Skeletal muscle tissue (tissue), 4 donors: Measurements from ENCODE around the gene CEP135. TPM values are rescaled to one million over a fixed set of nuclear protein-coding genes. Genes with fewer than 3 reads are reported as not detected.
"Not testable (repeated sequence)": the region's sequence is repeated elsewhere in the genome, so short reads cannot be mapped to it uniquely, and the experiment has no call there.

Experiments
- H3K27ac ChIP-seq: one replicate; pipeline ENCODE4 v1.7.0; 2013; ENCODE audit warnings: mild to moderate bottlenecking, low read depth, low read length, inconsistent platforms
- H3K27me3 ChIP-seq, 3 donors: one replicate each; pipeline ENCODE4 v1.7.0; 2013; ENCODE audit warnings: low read length in 3 of 3; ENCODE audit not compliant: control insufficient read depth in 3 of 3, insufficient read depth in 3 of 3
- H3K36me3 ChIP-seq, 3 donors: one replicate each; pipeline ENCODE4 v1.7.0; 2013; ENCODE audit warnings: low read length in 3 of 3; ENCODE audit not compliant: control insufficient read depth in 3 of 3, insufficient read depth in 3 of 3
- H3K4me1 ChIP-seq, 3 donors: one replicate each; pipeline ENCODE4 v1.7.0; 2013; ENCODE audit warnings: low read length in 3 of 3, mild to moderate bottlenecking in 3 of 3; ENCODE audit not compliant: control insufficient read depth in 3 of 3, insufficient read depth in 3 of 3
- H3K4me3 ChIP-seq, 3 donors: one replicate each; pipeline ENCODE4 v1.7.0; 2013; ENCODE audit warnings: low read length in 3 of 3
- H3K9ac ChIP-seq, 3 donors: one replicate each; pipeline ENCODE4 v1.7.0; 2013; ENCODE audit warnings: low read length in 3 of 3, mild to moderate bottlenecking in 3 of 3, moderate library complexity in 2 of 3, low read depth in 1 of 3
- H3K9me3 ChIP-seq, 3 donors: one replicate each; pipeline ENCODE4 v1.7.0; 2013; ENCODE audit warnings: low read length in 3 of 3; ENCODE audit not compliant: control insufficient read depth in 3 of 3
- total RNA-seq: library from RNA; depleted of rRNA; stranded (reverse); fragments of >200 nt; gene quantifications from one replicate; pipeline ENCODE4 v1.2.3, GENCODE V29; 2014
- donor health status: Osteomylitis.

Gene CEP135
- total RNA-seq, 1 donor from 2014 or later, result 5.7 TPM

DNA sequence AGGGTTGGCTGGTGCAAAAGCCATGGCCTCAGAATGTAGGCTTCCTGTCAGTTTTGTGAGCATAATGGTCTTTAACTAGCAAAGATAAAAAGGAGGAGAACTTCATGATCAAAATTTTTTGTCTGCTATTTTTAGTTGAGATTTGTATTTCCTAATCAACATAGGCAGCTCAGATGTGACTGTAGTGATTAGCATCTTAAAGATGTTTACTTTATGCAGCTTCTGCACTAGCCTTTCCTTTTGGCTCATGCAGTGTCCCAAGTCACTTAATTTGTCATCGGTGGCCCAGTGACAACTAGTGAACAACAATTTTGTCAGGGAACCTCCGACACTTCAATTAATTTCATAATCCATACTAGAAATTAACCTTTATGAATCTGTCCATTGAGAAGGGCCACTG is 109.8 kb downstream of the CEP135 start:
- no peak overlapping the region for H3K4me3 ChIP-seq
- no peaks in the 10 kb centered on the region for H3K36me3 ChIP-seq
- no peaks in the 10 kb centered on the region for H3K4me1 ChIP-seq
- no peak overlapping the region for H3K9ac ChIP-seq
- no peak overlapping the region for H3K27ac ChIP-seq
- no peaks in the 10 kb centered on the region for H3K9me3 ChIP-seq
- H3K27me3 ChIP-seq, result peaks cover 0 to 2% (median 0%) of the 10 kb centered on the region in 3 donors

DNA sequence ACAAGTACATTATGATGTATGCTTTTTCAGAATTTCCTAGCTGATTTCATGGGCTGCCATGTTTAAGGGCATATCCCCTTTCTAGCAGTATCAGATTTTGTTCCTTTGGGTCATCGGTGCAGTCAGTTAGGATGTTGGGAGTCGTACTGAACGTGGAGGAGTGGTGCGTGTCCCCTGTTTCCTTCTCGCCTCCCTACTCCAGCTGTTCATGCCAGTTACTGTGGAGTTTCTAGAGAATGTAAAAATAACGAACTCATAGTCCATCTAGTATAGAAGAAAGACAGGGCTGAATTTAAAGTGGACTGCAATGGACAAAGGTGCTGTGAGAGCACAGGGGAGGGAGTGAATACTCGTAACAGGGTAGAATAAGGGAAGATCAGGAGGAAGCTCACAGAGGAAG is 111.3 kb downstream of the CEP135 start:
- H3K36me3 ChIP-seq, result no peaks in the 10 kb centered on the region
- no peaks in the 10 kb centered on the region for H3K9me3 ChIP-seq
- H3K9ac ChIP-seq, result no peak overlapping the region
- H3K27ac ChIP-seq, result no peak overlapping the region
- H3K4me1 ChIP-seq, result no peaks in the 10 kb centered on the region
- peaks cover 0 to 2% (median 0%) of the 10 kb centered on the region in 3 donors for H3K27me3 ChIP-seq
- no peak overlapping the region for H3K4me3 ChIP-seq

DNA sequence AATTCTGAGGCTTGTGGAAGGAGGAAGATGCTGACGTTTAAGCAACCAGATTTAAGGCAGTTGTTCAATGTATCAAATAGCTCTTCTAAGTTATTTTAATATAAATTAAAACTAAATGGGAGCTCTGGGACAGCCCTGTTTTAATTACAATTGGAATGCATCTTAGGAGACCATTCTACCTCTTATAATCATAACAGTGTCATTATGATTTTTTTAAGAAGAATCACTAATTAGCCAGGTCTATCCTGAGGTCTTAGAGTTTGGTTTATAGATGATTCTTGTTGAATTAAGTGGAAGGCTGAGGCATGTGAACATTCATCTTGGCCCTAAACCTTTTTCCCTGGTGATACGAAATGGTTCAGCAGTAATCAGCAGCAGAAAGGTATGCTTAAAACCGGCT is 113.4 kb downstream of the CEP135 start:
- H3K9ac ChIP-seq, result no peak overlapping the region
- H3K9me3 ChIP-seq, result no peaks in the 10 kb centered on the region
- H3K27me3 ChIP-seq, result peaks cover 0 to 2% (median 0%) of the 10 kb centered on the region in 3 donors
- H3K36me3 ChIP-seq, result no peaks in the 10 kb centered on the region
- H3K4me1 ChIP-seq, result no peaks in the 10 kb centered on the region
- no peak overlapping the region for H3K27ac ChIP-seq
- no peak overlapping the region for H3K4me3 ChIP-seq

DNA sequence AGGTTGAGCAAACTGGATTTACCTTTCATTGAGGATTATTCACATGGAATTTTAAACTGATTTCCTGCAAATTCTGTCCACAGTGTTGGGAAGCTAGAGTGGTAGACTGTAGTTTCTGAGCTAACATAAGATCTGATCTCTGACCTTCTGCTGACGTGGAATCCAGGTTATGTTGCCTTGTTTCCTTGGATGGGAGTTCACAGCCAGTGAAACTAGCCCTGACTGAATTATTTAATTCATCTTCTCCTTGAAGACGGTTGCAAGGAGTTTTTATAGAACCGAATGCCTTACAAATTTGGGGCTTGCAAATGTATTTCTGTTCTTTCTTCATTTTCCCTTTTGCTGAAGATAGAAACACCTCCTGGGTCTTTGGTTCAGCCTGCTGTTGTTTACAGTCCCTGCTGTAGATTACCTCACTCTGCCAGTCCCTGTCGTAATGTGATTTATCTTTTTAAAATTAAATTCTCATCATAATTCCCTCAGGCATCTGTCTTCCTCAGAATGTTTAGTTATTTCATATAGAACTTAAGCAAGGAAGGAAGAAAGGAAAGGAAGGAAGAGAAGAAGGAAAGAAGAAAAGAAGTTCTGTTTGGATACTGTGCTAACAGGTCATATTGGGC is 113.9 kb downstream of the CEP135 start:
- Histone ChIP-seq H3K4me1 (no peaks in the 10 kb centered on the region), H3K27me3 (peaks cover 0 to 2% (median 0%) of the 10 kb centered on the region in 3 donors), H3K9me3 (no peaks in the 10 kb centered on the region), H3K4me3 (no peak overlapping the region), H3K27ac (no peak overlapping the region), H3K9ac (no peak overlapping the region), H3K36me3 (no peaks in the 10 kb centered on the region)

DNA sequence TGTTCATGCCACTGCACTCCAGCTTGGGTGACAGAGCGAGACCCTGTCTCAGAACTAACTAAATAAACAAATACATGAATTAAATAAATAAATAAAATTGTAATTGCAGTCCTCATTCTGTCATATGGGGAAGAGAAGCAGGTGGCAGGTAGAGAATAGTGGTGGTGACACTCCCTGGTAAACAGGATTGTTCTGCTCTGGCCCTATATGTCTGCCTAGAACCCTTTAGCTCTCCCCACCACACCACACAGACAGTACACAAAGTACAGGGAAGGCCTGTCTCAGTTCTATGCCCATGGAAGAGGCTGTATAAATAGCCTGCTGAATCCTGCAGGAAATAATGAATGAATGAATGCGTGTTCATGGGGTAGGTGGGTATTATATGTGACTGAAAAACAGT is 117.7 kb downstream of the CEP135 start:
- no peak overlapping the region for H3K9ac ChIP-seq
- no peaks in the 10 kb centered on the region for H3K36me3 ChIP-seq
- H3K9me3 ChIP-seq, result no peaks in the 10 kb centered on the region
- H3K27ac ChIP-seq, result no peak overlapping the region
- H3K4me1 ChIP-seq, result no peaks in the 10 kb centered on the region
- no peak overlapping the region for H3K4me3 ChIP-seq
- no peaks in the 10 kb centered on the region for H3K27me3 ChIP-seq

DNA sequence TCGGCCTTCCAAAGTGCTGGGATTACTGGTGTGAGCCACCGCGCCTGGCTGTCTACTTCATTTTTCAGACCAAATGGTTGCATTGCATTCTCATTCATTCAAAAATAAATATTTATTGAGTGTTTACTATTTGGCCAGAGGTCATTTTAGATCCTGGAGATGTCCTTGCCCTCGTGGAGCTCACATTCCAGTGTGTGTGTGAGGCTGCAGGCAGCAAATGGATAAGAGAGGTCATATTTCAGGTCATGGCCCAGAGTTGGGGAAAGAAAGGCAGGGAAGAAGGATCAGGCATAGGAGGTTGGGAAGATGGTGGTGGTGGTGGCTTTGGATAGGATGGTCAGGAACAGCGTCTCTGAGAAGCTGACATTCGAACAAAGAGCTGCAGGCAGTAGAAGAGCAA is 119.1 kb downstream of the CEP135 start:
- Histone ChIP-seq H3K9ac (no peak overlapping the region), H3K4me1 (no peaks in the 10 kb centered on the region), H3K36me3 (no peaks in the 10 kb centered on the region), H3K4me3 (no peak overlapping the region), H3K27me3 (no peaks in the 10 kb centered on the region), H3K27ac (no peak overlapping the region), H3K9me3 (no peaks in the 10 kb centered on the region)

DNA sequence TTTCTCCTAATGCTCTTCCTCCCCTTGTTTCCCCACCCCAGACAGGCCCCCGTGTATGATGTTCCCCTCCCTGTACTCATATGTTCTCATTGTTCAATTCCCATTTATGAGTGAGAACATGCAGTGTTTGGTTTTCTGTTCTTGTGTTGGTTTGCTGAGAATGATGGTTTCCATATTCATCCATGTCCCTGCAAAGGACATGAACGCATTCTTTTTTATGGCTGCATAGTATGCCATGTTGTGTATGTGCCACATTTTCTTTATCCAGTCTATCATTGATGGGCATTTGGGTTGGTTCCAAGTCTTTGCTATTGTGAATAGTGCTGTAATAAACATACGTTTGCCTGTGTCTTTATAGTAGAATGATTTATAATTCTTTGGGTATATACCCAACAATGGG is 124.0 kb downstream of the CEP135 start:
- not testable (repeated sequence) for H3K4me3 ChIP-seq, H3K27ac ChIP-seq, H3K27me3 ChIP-seq, H3K9ac ChIP-seq, H3K4me1 ChIP-seq, H3K36me3 ChIP-seq, H3K9me3 ChIP-seq

DNA sequence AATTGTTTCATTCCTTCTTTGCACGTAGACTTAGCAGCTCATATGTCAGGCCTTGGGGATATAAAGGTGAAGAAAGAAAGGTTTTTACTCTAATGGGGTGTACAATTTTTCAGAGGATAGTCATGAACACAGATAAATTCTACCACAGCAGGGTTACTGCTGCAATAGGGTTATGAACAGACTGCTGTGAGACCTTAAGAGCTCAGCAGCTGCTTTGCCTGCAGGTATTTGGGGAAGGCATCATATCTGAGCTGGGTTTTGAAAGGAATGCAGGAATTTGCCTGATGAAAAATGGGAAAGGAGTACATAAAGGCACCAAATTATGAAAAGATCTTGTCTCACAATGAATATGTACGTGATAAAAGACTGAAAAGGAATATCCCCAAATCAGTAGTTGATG is 128.9 kb downstream of the CEP135 start:
- Histone ChIP-seq H3K36me3 (no peaks in the 10 kb centered on the region), H3K9ac (no peak overlapping the region), H3K9me3 (no peaks in the 10 kb centered on the region), H3K4me1 (no peaks in the 10 kb centered on the region), H3K27me3 (no peaks in the 10 kb centered on the region), H3K4me3 (no peak overlapping the region), H3K27ac (no peak overlapping the region)

DNA sequence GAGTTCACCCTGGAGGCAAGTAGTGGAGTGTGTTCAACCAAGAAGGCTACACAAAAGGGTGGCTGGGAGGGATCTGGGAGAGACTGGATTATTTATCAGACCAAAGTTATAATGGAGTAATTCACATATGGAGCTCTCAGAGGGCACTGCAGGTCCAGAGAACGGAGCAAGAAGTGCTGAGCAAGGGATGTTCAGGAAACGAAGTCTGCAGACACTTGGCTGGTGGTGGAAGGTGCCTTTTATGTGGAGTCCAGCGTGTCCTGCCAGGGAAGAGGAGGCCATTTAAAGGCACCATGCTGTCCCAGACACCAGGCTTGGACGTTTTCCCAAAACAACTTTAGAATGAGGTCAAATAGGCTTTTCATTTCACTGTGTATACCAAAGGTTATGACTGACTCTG is 130.1 kb downstream of the CEP135 start:
- Histone ChIP-seq H3K9ac (no peak overlapping the region), H3K9me3 (no peaks in the 10 kb centered on the region), H3K27me3 (no peaks in the 10 kb centered on the region), H3K4me1 (no peaks in the 10 kb centered on the region), H3K27ac (no peak overlapping the region), H3K36me3 (no peaks in the 10 kb centered on the region), H3K4me3 (no peak overlapping the region)

DNA sequence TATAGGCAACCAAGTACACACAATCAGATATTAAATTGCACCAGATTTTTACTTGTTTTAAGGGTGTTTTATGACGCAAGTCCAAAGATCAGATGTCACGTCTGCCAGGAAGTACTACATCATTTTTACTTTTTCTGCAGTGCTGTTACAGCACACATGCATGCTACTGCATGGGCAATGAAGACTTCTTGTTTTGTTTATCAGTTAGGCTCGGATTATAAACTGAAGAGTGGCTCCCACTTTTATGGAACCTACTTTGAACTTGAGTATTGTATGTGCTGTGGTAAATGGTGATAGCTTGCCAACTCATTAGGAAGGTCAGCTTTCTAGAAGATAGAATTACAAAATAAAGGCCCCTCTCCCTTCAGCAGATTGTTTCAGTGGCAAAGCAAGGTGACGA is 131.6 kb downstream of the CEP135 start:
- no peaks in the 10 kb centered on the region for H3K36me3 ChIP-seq
- no peak overlapping the region for H3K27ac ChIP-seq
- H3K9ac ChIP-seq, result no peak overlapping the region
- H3K27me3 ChIP-seq, result no peaks in the 10 kb centered on the region
- H3K9me3 ChIP-seq, result no peaks in the 10 kb centered on the region
- no peak overlapping the region for H3K4me3 ChIP-seq
- H3K4me1 ChIP-seq, result no peaks in the 10 kb centered on the region

DNA sequence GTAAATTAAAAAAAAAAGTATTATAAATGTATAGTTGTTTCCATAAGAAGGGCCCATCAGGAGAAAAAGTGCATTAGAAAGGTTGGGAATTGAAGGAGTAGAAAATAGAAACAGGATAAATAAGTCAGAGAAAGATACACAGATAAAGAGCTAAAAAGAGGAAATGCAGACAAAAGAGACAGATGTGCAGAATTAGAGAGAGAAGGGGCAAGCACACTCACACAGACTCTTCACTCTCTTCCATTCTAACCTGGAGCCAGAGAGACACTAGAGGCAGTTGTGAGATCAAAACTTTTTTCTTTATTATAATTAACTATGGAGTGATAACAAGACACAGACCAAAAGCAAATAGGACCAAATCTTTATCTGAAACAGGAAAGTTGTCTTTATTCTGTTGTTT is 134.1 kb downstream of the CEP135 start:
- no peak overlapping the region for H3K27ac ChIP-seq
- H3K4me1 ChIP-seq, result no peaks in the 10 kb centered on the region
- no peaks in the 10 kb centered on the region for H3K27me3 ChIP-seq
- no peak overlapping the region for H3K9ac ChIP-seq
- no peaks in the 10 kb centered on the region for H3K9me3 ChIP-seq
- H3K36me3 ChIP-seq, result no peaks in the 10 kb centered on the region
- H3K4me3 ChIP-seq, result no peak overlapping the region
